ENCODE measurements around the gene EFCC1.

Gene EFCC1

DNA sequence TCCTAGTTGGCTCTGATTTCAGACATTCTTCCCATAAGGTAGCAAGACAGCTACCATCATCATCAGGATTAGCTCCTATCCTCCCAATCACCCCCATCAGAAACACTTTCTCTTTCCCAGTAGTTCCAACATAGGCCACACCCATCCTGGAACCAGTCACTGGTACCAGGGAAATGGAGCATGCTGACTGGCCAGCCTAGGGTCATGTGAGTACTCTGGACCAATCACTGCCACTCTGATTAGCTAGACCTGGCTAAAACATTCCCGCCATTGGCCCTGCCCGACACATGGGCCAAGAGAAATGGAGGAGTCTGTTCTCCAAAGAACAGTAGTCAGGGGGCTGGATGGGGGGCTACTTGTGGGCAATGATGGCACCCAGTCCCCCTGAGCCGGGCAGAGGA lies 12.4 kb downstream of the EFCC1 start:
- DNase-seq, result no peak

DNA sequence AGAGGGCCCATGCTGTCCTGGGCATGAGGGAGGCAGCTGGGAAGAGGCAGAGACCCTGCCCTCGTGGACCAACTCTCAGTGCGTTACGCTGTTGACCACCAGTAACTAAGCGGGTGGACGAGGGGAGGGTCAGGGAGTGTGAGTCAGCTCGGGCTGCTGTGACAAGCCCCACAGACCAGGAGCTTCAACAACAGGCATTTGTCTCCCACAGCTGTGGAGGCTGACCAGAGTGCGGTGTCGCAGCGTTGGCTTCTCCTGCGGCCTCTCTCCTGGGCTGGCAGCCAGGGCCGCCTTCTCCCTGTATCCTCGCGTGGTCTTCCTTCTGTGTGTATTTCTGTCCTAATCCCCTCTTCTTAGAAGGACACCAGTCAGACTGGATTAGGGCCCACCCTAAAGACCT lies 13.0 kb downstream of the EFCC1 start:
- H3K4me3 ChIP-seq (ENCODE audit: low read depth, low read length), result no peak overlapping the region
- no peaks in the 10 kb centered on the region for H3K36me3 ChIP-seq
- DNase-seq, result peak; percentile 32
- peak overlapping the region; percentile 39; the same call in 1 of the 2 replicates for H3K27ac ChIP-seq
- H3K9me3 ChIP-seq (ENCODE audit: severe bottlenecking), result no peaks in the 10 kb centered on the region
- TF ChIP-seq, protein P1, sequence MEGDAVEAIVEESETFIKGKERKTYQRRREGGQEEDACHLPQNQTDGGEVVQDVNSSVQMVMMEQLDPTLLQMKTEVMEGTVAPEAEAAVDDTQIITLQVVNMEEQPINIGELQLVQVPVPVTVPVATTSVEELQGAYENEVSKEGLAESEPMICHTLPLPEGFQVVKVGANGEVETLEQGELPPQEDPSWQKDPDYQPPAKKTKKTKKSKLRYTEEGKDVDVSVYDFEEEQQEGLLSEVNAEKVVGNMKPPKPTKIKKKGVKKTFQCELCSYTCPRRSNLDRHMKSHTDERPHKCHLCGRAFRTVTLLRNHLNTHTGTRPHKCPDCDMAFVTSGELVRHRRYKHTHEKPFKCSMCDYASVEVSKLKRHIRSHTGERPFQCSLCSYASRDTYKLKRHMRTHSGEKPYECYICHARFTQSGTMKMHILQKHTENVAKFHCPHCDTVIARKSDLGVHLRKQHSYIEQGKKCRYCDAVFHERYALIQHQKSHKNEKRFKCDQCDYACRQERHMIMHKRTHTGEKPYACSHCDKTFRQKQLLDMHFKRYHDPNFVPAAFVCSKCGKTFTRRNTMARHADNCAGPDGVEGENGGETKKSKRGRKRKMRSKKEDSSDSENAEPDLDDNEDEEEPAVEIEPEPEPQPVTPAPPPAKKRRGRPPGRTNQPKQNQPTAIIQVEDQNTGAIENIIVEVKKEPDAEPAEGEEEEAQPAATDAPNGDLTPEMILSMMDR (IDR thresholded peaks at IDR 0.05; ENCODE audit: low read depth, low read length), result no peak
- H3K27me3 ChIP-seq (ENCODE audit: insufficient read depth, low read depth, severe bottlenecking), result no peaks in the 10 kb centered on the region

More for the DNA sequence above, 12.4 kb downstream of the EFCC1 start:
- H3K36me3 ChIP-seq, result no peaks in the 10 kb centered on the region
- H3K27me3 ChIP-seq (ENCODE audit: insufficient read depth, low read depth, severe bottlenecking), result no peaks in the 10 kb centered on the region
- TF ChIP-seq, protein P1 (IDR thresholded peaks at IDR 0.05; ENCODE audit: low read depth, low read length), result no peak
- no peak overlapping the region for H3K4me3 ChIP-seq (ENCODE audit: low read depth, low read length)
- no peaks in the 10 kb centered on the region for H3K9me3 ChIP-seq (ENCODE audit: severe bottlenecking)
- no peak overlapping the region for H3K27ac ChIP-seq

DNA sequence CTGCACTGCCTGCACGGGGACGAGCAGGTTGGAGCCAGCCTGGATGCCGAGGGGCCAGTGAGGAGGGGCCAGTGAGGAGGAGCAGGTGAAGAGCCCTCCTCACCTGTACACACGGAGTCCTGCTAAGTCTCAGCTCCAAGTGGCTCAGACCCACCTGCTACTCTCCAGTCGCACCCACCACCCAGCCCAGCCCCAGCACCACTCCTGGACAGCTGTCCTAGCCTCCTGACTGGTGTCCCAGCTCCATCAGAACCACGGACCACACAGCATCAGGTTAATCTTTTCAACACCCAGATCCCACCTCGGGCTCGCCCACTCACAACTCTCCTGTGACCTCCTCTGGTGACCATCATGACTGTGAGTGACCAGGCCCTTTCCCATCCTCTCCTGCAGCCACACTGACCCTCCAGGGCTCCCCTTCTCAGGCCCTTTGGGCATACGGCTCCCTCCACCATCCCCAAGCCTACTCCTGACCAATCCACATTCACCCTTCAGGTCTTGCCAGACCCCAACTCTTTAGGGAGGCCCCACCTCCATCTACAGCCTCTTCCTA lies 13.8 kb downstream of the EFCC1 start:
- Histone ChIP-seq H3K27ac (no peak overlapping the region), H3K4me3 (ENCODE audit: low read depth, low read length) (no peak overlapping the region), H3K27me3 (ENCODE audit: insufficient read depth, low read depth, severe bottlenecking) (no peaks in the 10 kb centered on the region), H3K9me3 (ENCODE audit: severe bottlenecking) (no peaks in the 10 kb centered on the region), H3K36me3 (no peaks in the 10 kb centered on the region)
- TF ChIP-seq, protein P1 (IDR thresholded peaks at IDR 0.05; ENCODE audit: low read depth, low read length), result no peak
- no peak for DNase-seq

DNA sequence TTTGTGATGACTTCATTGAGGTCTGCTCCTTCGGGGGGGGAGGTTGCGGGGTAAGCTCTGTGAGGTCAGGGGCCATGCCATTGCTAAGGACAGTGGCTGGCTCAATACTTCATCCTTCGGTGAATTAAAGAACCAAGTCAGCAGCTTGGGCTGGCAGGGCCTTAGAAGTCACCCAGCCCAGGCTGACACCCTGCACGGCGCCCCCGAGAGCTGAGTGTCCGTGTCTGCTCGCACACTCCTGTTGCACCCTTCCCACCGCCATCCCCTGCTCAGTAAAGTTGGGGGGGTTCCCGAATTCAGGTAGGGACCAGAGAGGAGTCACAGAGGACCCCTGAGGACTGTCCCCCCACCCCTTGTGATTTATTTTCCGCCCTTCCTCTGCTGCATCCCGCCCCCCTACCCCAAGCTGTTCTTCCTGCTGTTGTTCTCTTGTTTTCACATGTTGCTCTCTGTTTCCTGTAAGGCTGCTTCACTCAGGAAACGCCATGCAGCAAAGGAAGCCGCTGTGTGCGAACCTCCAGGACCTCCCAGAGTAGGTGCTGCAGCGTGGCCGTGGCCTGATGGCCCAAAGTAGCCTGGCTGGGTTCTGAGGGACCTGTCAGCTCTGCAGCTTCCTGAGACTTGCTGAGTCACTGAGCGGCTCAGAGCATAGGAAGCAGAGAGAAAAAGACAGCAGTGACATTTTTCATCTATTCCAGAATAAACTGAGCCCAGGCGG lies 14.4 kb downstream of the EFCC1 start:
- H3K27ac ChIP-seq, result no peak overlapping the region
- H3K36me3 ChIP-seq, result no peaks in the 10 kb centered on the region
- TF ChIP-seq, protein P1 (IDR thresholded peaks at IDR 0.05; ENCODE audit: low read depth, low read length), result no peak
- no peak for DNase-seq
- no peaks in the 10 kb centered on the region for H3K9me3 ChIP-seq (ENCODE audit: severe bottlenecking)
- no peaks in the 10 kb centered on the region for H3K27me3 ChIP-seq (ENCODE audit: insufficient read depth, low read depth, severe bottlenecking)
- no peak overlapping the region for H3K4me3 ChIP-seq (ENCODE audit: low read depth, low read length)

DNA sequence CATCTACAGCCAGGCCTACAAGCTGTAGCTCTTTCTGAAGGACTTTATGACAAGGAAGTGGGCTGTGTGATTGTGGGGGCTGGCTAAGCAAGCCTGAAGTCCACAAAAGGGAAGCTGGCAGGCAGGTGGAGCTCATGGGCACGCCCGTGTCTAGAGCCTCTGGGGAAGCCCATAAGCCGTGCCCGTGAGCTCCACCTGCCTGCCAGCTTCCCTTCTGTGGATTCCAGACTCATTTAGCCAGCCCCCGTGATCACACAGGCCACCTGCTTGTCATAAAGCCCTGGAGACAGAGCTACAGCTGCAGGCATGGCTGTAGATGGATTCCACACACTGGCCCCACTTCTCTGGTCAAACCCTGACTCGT lies 15.2 kb downstream of the EFCC1 start:
- H3K27me3 ChIP-seq (ENCODE audit: insufficient read depth, low read depth, severe bottlenecking), result no peaks in the 10 kb centered on the region
- H3K4me3 ChIP-seq (ENCODE audit: low read depth, low read length), result no peak overlapping the region
- peak; percentile 54 for DNase-seq
- H3K27ac ChIP-seq, result no peak overlapping the region
- no peaks in the 10 kb centered on the region for H3K9me3 ChIP-seq (ENCODE audit: severe bottlenecking)
- no peaks in the 10 kb centered on the region for H3K36me3 ChIP-seq
- TF ChIP-seq, protein P1 (IDR thresholded peaks at IDR 0.05; ENCODE audit: low read depth, low read length), result peak; percentile 34

Data from WERI-Rb-1 (cell line).